B cell (primary cell): ENCODE data around the gene BBX.

Experiments
- CTCF ChIP-seq: fragments of 200-600 bp; IDR thresholded peaks from one replicate; pipeline ENCODE4 v1.8.0; 2022; ENCODE audit warnings: antibody characterized with exemption, mild to moderate bottlenecking
- EZH2 ChIP-seq: IDR thresholded peaks from 2 replicates; pipeline ENCODE4 v1.6.1; 2012; ENCODE audit warnings: borderline replicate concordance, low read depth, mild to moderate bottlenecking, moderate library complexity, low read length; ENCODE audit not compliant: insufficient read depth, poor library complexity, severe bottlenecking

GRCh38 chr3:107643038-107643883, 120.5 kb downstream of the BBX start:
- TF ChIP-seq CTCF = no peak
- TF ChIP-seq EZH2 = no peak
